HG03575 (cell line): ENCODE data around the gene CRABP1.

ENCODE experiments used
- ATAC-seq: cut with Tn5 transposase; IDR thresholded peaks from one replicate; pipeline ENCODE4 v1.9.1; 2021; ENCODE audit not compliant: unreplicated experiment, insufficient number of reproducible peaks, low FRiP score; ENCODE audit errors: extremely low read depth

CRABP1 gene

DNA sequence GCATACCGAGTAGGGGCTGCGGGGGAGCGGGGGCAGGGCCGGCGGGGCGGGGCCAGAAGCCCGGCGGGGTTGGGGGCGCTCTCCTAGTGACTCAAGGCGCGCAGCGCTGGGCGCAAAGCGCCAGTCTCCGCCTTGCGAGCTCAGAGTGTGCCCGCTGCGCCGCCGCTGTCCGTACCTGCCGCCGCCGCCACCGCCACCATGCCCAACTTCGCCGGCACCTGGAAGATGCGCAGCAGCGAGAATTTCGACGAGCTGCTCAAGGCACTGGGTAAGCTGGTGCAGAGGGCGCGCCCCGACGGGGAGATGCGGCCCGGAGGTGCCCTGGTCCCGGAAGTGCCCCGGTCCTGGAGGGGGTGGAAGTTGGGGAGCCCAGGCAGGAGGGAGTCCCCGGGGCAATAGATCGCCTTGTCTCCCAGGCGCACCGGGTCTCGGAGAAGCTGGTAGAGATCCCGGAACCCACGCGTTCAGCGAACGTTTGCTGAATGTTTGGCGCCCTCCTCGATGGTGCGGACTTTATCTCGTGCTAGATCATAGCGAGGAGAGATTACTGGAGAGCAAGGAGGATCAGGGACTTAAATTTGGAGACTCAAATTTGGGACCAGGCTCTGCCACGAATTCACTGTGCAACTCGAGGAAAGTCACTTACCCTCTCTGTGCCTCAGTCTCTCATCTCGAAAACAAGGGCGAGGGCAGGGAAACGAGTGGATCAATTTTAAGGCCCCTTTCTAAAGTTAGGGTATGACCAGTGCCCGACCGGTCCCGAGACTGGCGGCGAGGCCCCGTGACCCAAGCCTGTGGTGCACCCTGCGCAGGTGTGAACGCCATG is at the start of gene CRABP1:
Gene CRABP1, plus strand, starts transcription at position 123 of the 826 bp plus-strand sequence. Its CDS starts 76 bp downstream, at position 199.
- ATAC-seq = no peak

DNA sequence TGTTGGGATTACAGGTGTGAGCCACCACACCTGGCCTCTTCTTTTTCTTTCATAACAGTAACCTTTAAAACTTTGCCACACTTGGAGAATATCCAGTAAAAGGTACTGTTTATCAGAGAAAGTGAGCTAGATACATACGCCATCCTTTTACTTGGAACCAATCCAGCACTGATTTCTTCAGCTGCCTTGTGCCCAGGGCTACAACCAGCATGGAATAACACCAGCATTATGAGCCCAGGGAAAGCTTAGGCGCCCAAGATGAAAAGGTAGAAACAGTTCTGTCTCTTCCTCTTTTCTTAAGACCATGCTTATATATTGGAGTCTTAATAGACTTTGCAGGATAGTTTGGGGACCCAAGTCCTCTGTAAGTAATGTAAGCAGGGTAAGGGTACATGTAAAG is 49.1 kb upstream of the CRABP1 start:
- no peak for ATAC-seq

DNA sequence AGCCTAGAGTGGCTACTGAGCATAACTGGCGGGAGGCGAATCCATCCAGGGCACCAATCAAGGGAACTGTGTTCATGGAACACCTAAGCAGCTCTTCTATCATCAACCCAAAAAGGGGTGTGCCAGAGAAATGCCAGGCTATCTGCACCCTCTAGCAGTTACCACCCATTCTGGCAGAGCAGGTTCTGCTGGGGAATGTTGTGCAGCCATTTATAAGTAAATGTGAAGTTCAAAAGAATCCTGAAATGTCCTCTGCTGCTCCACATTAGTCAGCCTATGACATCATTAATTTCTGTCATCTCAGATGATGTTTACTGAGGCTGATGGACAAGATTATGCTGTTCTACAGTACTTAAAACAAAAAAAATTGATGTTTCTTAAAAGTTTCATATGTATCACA is 48.5 kb upstream of the CRABP1 start:
- ATAC-seq = no peak

DNA sequence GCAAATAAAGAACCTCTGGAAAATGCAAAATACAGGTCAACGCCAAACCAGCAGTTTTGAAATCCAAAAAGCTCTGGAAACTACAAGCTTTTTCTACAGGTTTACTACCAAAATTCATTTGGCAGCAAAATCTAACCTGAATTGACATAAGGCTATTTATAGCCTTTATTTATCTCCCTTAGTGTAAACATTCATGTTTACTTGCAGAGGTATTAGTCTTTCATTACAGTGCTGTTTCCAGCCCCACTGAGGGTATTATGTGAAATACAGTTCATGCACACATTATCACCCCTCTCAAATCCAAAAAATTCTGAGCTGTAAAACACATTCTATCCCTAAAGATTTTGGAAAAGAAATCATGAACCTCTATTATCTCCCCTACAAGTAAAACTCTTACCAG is 47.9 kb upstream of the CRABP1 start:
- no peak for ATAC-seq

DNA sequence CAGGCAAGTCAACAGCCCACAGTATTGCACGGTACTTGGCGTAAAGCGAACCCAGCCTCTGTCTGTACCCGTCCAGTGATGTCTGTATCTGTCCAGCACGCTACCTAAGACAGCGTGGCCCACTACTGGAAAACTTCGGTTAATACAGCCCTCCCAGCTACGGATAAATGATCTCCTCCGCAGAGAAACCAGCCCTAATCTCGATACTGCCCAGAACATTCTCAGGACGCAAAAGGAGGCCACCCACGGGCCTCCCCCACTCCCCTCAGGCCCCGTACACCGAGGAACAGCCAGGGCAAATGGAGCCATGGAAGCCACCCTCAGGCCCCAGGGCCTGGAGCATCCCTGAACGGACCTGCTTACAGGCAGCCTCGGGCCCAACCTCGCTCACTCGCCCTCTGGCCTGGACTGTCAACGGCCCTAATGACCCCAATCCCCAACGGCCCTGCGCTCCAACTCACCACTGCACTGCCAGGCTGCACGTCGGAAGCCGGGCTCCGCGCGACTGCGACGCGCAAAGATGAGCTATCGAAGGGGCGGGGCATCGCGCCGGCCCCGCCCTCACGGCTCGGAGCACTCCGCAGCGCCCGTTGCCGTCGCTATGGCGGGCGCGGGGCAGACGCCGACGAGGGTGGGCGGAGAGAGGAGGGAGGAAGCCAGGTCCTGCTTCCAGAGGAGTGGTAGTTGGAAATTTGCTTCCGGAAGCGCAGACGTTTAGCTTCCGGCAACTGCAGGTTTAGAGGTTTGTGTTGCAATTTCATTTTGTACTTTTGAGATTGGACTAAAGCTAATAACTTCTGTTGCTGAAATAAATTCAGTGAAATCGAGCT is 40.8 kb upstream of the CRABP1 start, which contains the start of gene SKIC8:
Gene SKIC8, minus strand, starts transcription at position 509 of the 830 bp plus-strand sequence. CDS start 3,923 bp downstream, outside the sequence.
- ATAC-seq = peak; percentile 41

DNA sequence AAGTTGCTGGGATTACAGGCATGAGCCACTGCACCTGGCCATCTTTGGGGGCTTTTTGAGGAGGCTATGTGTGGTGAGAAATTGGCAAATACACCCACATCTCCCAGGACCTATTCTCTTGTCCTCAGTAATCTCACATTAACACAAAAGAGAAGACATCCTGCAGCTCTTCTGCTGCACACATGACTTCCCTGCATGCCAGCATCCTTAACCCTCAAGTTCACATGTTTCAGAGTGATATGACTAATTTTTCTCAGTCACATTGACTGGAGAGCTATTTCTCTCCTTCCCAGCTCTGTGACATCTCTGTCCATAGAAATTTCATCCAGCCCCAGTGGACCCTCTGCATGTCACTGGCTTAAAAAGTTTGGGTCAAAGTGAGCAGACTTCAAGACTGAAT is 38.8 kb upstream of the CRABP1 start:
- ATAC-seq = no peak

DNA sequence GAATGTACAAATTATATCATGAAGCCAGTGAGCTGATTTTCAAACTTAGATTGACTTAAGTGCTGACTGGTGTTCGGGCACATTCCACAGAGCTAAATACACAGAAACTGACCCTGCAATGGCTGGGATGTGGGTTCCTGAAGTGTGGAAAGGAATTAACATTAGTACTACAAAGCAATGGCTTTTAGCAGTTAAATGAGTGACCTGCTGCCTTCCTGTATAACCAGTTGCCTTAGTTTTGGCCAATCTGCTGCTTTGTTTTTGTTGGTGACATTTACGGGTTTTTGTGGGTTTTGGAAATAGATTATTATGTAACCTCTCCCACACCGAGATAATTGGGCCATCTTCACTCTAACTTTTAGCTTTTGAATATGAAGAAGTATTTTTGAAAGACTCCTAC is 38.3 kb upstream of the CRABP1 start:
- ATAC-seq = no peak

DNA sequence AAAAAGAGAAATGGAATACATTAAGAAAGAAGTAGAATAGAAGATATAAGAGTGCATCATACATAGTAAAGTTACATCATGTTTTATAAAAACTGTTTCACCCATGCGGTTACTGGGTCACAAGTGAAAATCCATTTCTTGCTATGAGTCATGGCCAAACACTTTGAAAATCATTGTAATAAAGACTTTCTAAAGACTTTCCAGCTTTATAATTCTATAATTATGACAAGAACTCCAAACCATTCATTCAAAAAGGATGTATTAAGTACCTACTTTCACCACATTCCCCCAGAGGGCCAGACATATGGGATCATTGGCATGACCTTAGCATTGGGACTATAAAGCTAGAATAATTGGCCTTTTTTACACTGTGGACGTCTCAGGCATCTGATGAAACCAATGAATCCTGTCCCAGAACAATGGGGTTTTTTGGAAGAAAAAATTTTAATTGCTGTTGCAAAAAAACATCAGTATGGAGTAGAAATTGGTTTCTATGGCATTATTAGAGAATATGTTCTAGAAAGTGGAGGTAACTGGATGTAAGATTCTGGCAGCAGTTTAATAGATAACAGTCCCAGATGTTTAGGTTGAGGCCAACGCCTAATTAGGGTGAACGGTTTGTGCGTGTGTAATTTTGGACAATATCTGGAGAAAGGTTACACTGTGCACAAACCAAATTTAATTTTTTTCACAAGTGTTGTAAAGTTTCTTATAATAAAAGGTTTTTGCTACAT is 37.4 kb upstream of the CRABP1 start:
- no peak for ATAC-seq

DNA sequence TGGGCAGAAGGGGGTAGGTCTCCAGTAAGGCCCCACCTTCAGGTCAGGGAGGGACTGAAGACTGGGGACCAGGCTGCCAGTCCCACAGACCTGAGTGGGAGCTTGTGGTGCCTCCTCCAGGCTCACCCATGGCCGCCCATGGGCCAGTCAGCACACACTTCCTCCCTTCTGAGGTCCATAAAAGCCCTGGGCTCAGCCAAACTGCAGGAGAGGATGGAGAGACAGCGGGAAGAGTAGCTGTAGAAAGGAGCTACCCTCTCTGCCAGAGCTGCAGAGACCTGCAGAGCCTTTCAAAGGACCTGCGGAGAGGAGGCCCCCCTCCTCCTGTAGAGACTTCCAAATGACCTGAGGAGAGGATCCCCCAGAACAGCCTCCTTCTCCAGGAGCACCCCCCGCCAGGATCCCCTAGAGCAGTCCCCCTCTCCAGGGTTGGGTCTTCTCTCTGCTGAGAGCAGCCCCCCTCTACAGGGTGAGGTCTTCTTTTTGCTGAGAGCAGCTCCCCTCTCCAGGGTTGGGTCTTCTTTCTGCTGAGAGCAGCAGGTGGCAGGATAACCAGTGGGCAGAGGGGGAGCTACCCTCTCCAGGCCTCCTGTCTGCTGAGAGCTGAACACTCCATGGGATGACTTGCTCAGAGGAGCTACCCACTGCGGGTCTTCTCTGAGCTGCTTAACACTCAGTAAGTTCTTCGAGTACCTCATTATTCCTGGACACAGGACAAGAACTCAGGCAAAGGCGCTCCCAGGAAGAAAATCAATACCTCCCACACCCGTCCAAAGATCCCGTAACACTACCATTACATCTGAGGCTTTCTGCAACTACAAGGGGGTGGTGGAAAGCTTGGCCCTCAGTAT is 35.7 kb upstream of the CRABP1 start:
- no peak for ATAC-seq

DNA sequence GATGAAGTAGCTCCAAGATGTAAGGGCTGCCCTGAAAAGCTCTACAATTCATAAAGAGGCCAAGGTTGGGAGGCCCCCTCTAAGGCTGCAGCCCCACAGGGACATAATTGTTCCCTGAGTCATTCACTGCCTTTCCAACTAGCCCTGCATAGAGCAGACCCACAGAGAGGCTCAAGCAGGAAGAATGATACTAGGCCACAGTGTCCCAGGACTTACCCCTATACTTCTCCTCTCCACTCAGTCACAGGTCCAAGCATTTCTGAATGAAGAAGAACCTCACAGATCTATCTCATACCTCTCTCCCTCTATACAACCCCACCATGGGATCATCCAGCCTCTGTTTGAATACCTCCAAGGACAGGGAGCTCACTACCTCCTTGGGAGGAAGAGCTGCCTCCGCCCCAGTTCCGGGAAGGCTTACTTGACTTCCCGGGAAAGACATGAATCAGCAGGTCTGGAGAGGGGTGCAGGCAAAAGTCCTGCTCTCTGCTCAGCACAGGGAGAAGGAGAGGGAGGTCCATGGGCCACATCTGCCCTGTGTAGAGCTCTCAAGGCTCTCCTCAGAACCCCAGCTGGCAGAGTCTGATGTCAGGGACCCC is 33.9 kb upstream of the CRABP1 start:
- ATAC-seq = no peak

DNA sequence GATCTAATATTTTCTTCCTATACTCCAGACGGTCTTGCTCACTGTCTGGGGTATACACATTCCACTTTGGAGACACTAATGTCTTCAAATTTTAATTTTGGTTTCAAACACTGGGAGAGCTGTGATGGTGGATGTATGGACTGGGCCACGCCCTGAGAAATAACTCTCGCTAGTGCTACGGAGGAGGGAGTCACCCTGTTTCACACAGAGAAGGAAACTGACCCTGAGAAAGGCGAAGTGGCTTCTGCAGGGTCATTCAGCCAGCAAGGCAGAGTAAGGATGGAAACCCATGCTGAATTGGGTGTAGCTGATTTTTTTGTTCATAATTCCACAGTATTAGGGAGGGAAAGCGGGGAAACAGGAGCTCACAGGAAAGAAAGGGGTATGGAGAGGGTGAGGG is 32.2 kb upstream of the CRABP1 start:
- no peak for ATAC-seq

DNA sequence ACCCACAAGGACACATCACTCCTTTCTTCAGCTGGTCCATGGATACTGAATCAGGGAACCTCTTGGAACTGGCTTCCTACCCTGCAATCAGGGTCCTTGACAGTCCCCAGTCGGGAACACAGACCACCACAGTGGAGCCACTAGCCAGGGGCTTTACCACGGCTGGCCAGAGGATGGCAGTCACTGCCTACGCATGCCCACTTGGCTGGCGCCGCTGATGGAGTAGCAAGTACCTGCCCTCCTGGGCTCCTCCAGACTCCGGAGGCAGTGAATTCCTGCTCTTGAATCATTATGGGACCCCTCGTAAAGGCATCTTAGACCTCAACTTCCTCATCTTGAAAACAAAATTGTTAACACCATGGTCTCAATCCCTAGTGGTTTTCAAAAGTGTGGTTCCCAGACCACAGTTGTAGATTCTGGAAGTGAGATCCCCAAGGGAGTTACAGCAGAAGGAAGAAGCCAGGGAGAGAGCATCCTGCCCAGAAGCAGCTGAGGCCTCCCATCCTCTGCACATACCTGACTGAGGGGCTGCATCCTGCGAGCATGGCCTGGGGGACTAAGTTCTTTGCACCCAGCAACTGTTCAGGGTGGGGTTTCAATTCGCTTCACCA is 31.6 kb upstream of the CRABP1 start:
- ATAC-seq = no peak

DNA sequence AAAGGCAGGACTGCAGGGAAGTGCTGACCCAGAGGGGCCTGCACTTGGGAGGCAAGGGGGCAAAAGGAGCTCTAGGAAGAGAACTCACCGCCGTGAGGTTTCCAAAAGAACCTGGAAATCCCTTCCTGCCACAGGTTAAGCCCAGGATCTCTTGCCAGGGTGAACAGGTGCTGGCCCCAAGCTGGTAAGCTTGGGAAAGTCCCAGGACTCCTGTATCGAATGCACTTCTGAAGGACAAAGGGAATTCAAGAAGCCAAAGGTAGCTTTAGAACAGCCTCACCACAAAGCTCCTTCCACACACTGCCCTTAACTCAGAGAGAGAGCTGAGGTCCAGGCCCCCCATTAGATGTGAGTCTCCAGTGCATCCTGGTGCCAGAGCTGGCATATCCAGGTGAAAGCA is 28.9 kb upstream of the CRABP1 start:
- ATAC-seq = no peak

DNA sequence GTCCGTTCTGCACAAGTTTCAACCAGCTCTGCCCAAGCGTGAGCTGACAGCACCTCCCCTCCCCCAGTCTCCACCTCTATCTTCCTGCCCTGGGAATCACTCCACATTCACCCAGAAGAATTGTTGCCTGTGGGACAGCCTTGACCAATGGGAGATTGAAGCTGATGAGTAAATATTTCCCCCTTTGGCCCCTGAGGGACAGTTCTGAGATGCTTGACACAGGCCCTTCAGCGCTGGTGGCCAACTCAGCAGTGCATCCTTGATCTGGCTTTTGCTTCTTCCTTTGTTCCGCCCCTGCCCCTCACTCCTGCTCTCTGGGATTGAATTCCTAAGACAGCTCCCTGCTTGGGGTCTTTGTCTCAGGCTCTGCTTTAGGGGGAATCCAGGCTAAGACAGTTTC is 27.6 kb upstream of the CRABP1 start:
- no peak for ATAC-seq

DNA sequence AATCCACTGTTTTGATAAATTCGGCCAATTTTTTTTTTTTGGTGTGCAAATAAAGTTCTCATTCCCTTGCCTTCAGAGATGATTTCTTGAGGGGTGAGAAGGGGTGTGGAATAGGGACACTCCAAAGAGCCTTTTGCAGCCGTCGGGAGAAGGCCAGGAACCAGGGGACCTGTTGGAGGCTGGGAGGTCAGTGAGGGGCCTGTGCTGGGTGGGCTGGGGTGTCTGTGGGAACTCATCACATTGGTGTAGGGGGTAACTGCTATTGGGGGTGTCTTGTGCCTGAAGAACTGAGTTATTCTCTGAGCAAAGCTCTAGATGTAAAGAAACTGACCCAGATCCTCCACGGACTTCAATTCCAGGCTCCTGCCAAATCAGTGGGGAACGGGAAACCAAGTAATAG is 27.2 kb upstream of the CRABP1 start:
- ATAC-seq = no peak

DNA sequence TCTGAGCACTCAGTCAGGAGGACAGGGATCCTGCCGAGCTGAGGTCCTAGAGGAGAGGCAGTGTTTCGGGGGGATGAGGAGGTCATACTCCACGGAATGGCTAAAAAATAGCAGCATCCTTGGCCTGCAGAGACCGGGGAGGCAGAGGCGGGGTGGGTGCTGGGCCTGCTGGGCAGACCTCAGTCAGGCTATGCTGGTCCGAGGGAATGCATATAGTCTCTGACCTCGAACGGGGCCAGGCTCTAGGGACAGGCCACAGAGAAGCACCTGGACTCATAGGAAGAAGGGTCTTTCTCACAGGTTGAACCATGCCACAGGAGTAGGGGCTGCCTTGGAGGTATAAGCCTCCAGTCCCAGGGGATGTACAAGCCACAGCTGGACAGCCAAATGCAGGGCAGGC is 26.8 kb upstream of the CRABP1 start:
- ATAC-seq = no peak

DNA sequence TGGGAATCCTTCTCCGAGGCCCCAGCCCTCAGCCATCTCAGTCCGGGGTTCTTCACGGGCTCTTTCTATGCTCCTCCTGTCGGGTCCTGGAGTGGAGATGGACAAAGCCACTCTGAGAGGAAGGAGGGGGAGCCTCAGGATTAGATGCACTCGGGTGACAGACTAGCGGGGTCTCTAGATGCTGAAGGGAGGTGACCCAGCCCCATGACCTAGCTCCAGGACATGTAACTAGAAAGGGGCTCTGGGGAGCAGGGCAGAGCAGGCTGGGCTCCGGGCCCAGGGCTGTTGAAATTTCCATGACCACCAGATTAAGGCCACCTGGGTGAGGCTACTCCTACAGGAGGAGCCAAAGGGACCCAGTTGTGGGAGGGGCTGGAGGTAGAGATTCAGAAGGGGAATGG is 26.0 kb upstream of the CRABP1 start:
- no peak for ATAC-seq

DNA sequence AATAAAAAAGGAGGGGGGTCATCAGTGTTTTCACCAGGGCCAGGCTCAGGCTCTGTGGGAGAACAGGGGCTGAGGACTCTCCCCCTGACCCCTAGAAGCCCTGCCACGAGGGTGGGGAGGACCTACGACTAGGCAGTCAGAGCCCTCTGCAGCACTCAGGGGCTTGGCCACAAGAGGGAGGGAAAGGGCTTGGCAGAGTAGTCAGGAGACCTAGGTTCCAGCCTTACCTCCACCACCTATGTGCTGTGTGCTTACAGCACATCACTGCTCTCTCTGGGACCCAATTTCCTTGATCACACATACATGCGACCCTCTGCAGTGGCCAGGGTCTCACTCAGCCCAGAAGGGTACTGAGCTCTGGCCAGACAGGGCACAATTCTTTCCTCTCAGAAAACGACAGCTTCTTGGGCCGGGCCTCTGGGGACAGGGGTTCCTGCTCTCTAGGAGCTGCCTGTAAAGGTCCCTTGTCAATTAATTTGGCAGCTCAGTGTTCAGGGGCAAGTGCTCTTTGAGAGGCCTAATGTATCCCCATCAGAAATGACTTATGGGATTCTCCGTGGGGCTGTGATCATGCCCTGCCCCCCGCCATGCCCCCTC is 24.4 kb upstream of the CRABP1 start:
- ATAC-seq = no peak
